HG03095 (cell line): Measurements from ENCODE around the gene HJURP.
A peak's percentile ranks its signal among the peaks of the same experiment; 100 is the strongest.
"Not testable (repeated sequence)": the region's sequence is repeated elsewhere in the genome, so short reads cannot be mapped to it uniquely, and the experiment has no call there.

ENCODE experiments used
- ATAC-seq: cut with Tn5 transposase; IDR thresholded peaks from one replicate; pipeline ENCODE4 v1.9.1; 2021; ENCODE audit warnings: moderate library complexity; ENCODE audit not compliant: unreplicated experiment

The HJURP gene

GRCh38 chr2:233854241-233854981, at the start of gene HJURP:
Gene HJURP (minus strand): TSS chr2:233854535. CDS start chr2:233854500, 35 bp downstream.
- ATAC-seq, result peak; percentile 96

- ATAC-seq, result no peak
These were observed 47.5 kb upstream of the HJURP start for GRCh38 chr2:233901884-233902283.

GRCh38 chr2:233901367-233901766, 47.0 kb upstream of the HJURP start:
- no peak for ATAC-seq

- ATAC-seq, result not testable (repeated sequence)
These were observed 41.9 kb upstream of the HJURP start for GRCh38 chr2:233896253-233896652.

- no peak for ATAC-seq
These were observed 38.5 kb upstream of the HJURP start for GRCh38 chr2:233892793-233893192.

- no peak for ATAC-seq
These were observed 28.0 kb upstream of the HJURP start for GRCh38 chr2:233882353-233882752.

GRCh38 chr2:233872125-233872524, 17.8 kb upstream of the HJURP start:
- ATAC-seq, result not testable (repeated sequence)

GRCh38 chr2:233871432-233871831, 17.1 kb upstream of the HJURP start:
- no peak for ATAC-seq

- no peak for ATAC-seq
These were observed 13.7 kb upstream of the HJURP start, which contains the start of gene MSL3B for GRCh38 chr2:233867993-233868532. Gene MSL3B (minus strand): TSS chr2:233868386.

GRCh38 chr2:233866479-233866878, 12.1 kb upstream of the HJURP start:
- ATAC-seq, result no peak

- ATAC-seq, result no peak
These were observed 11.5 kb upstream of the HJURP start for GRCh38 chr2:233865838-233866237.

GRCh38 chr2:233862261-233862768, 8.0 kb upstream of the HJURP start:
- ATAC-seq, result no peak

- ATAC-seq, result no peak
These were observed 4.0 kb upstream of the HJURP start for GRCh38 chr2:233858331-233858730.

GRCh38 chr2:233857511-233858141, 3.3 kb upstream of the HJURP start:
- ATAC-seq, result no peak

GRCh38 chr2:233856184-233856583, 1.8 kb upstream of the HJURP start:
- no peak for ATAC-seq

- no peak for ATAC-seq
These were observed 1.0 kb upstream of the HJURP start for GRCh38 chr2:233855345-233855744.

GRCh38 chr2:233853883-233854240, 473 bp downstream of the HJURP start:
- no peak for ATAC-seq

- ATAC-seq, result no peak
These were observed 982 bp downstream of the HJURP start for GRCh38 chr2:233853353-233853752.

- ATAC-seq, result no peak
These were observed 2.3 kb downstream of the HJURP start for GRCh38 chr2:233852056-233852455.

- ATAC-seq, result no peak
These were observed 3.2 kb downstream of the HJURP start for GRCh38 chr2:233851169-233851568.

GRCh38 chr2:233850745-233851144, 3.6 kb downstream of the HJURP start:
- ATAC-seq, result no peak
